H1 (cell line): ENCODE results near the gene RILPL1.

Source experiments
- CHD1 ChIP-seq: IDR thresholded peaks from 2 replicates; pipeline ENCODE4 v1.6.1; 2012; ENCODE audit warnings: low read depth, low read length, improper control_type of control experiment
- GABPA ChIP-seq: IDR thresholded peaks from 2 replicates; pipeline ENCODE4 v1.6.1; 2011; ENCODE audit warnings: mild to moderate bottlenecking, low read length, moderate library complexity, borderline replicate concordance; ENCODE audit not compliant: insufficient read depth
- POLR2A ChIP-seq, 2 experiments: IDR thresholded peaks; 1 replicate in 1 of 2; 2 replicates in 1 of 2; pipeline ENCODE4 v1.6.1; 2011; ENCODE audit warnings: low read depth in 2 of 2, low read length in 2 of 2, mild to moderate bottlenecking in 2 of 2; ENCODE audit errors: control extremely low read depth in 1 of 2
- RXRA ChIP-seq: IDR thresholded peaks from 2 replicates; pipeline ENCODE4 v1.6.1; 2011; ENCODE audit warnings: low read depth, mild to moderate bottlenecking, low read length, moderate library complexity; ENCODE audit not compliant: insufficient read depth
- TCF12 ChIP-seq: IDR thresholded peaks from 2 replicates; pipeline ENCODE4 v1.6.1; 2011; ENCODE audit warnings: low read depth, mild to moderate bottlenecking, low read length
- TF ChIP-seq, protein P1 (sequence below), 3 experiments: IDR thresholded peaks; 1 replicate in 2 of 3; 2 replicates in 1 of 3; pipeline versions ENCODE4 v1.5.1 to v1.6.1; 2011; ENCODE audit warnings: low read length in 3 of 3, mild to moderate bottlenecking in 3 of 3, inconsistent platforms in 2 of 3, low read depth in 1 of 3, moderate library complexity in 1 of 3; ENCODE audit not compliant: insufficient read depth in 1 of 3; ENCODE audit errors: control extremely low read depth in 1 of 3
- TF ChIP-seq, protein P2 (sequence below): IDR thresholded peaks from 2 replicates; pipeline ENCODE4 v1.6.1; 2012; ENCODE audit warnings: inconsistent platforms

- TF ChIP-seq TCF12 (no peak), POLR2A (IDR thresholded peaks at IDR 0.05; ENCODE audit: control extremely low read depth in 1 of 2, low read depth in 2 of 2, low read length in 2 of 2) (no peak), CHD1 (no peak), GABPA (no peak), RXRA (no peak)
- TF ChIP-seq, protein P1, sequence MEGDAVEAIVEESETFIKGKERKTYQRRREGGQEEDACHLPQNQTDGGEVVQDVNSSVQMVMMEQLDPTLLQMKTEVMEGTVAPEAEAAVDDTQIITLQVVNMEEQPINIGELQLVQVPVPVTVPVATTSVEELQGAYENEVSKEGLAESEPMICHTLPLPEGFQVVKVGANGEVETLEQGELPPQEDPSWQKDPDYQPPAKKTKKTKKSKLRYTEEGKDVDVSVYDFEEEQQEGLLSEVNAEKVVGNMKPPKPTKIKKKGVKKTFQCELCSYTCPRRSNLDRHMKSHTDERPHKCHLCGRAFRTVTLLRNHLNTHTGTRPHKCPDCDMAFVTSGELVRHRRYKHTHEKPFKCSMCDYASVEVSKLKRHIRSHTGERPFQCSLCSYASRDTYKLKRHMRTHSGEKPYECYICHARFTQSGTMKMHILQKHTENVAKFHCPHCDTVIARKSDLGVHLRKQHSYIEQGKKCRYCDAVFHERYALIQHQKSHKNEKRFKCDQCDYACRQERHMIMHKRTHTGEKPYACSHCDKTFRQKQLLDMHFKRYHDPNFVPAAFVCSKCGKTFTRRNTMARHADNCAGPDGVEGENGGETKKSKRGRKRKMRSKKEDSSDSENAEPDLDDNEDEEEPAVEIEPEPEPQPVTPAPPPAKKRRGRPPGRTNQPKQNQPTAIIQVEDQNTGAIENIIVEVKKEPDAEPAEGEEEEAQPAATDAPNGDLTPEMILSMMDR (IDR thresholded peaks at IDR 0.05; ENCODE audit: control extremely low read depth in 1 of 3, insufficient read depth in 1 of 3, low read depth in 1 of 3, low read length in 3 of 3) = no peak
- TF ChIP-seq, protein P2, sequence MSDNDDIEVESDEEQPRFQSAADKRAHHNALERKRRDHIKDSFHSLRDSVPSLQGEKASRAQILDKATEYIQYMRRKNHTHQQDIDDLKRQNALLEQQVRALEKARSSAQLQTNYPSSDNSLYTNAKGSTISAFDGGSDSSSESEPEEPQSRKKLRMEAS = no peak
These were observed 43.9 kb downstream of the RILPL1 start for GRCh38 chr12:123489580-123489979.
